HG03097 (cell line): ENCODE measurements around the gene LRIG1.
"Not testable (repeated sequence)": the region's sequence is repeated elsewhere in the genome, so short reads cannot be mapped to it uniquely, and the experiment has no call there.

Experiments used
- ATAC-seq: cut with Tn5 transposase; IDR thresholded peaks from one replicate; pipeline ENCODE4 v1.9.1; 2021; ENCODE audit not compliant: unreplicated experiment, low FRiP score

LRIG1 gene

GRCh38 chr3:66425576-66426114 lies 75.2 kb downstream of the LRIG1 start:
- no peak for ATAC-seq

GRCh38 chr3:66425032-66425431 lies 75.8 kb downstream of the LRIG1 start:
- ATAC-seq: no peak

- ATAC-seq: no peak
These were observed 77.0 kb downstream of the LRIG1 start for GRCh38 chr3:66423791-66424190.

GRCh38 chr3:66421893-66422292 lies 78.9 kb downstream of the LRIG1 start:
- ATAC-seq: not testable (repeated sequence)

- ATAC-seq: not testable (repeated sequence)
These were observed 79.7 kb downstream of the LRIG1 start for GRCh38 chr3:66421144-66421543.

GRCh38 chr3:66419036-66419435 lies 81.8 kb downstream of the LRIG1 start:
- ATAC-seq: no peak

GRCh38 chr3:66418475-66418931 lies 82.3 kb downstream of the LRIG1 start:
- no peak for ATAC-seq

- no peak for ATAC-seq
These were observed 84.1 kb downstream of the LRIG1 start for GRCh38 chr3:66416556-66417304.

GRCh38 chr3:66415867-66416428 lies 84.9 kb downstream of the LRIG1 start:
- ATAC-seq: no peak

GRCh38 chr3:66414846-66415245 lies 86.0 kb downstream of the LRIG1 start:
- no peak for ATAC-seq

GRCh38 chr3:66413151-66413751 lies 87.6 kb downstream of the LRIG1 start:
- no peak for ATAC-seq

GRCh38 chr3:66411961-66412887 lies 88.6 kb downstream of the LRIG1 start:
- no peak for ATAC-seq

- ATAC-seq: no peak
These were observed 89.3 kb downstream of the LRIG1 start for GRCh38 chr3:66411474-66411873.

- ATAC-seq: no peak
These were observed 89.8 kb downstream of the LRIG1 start for GRCh38 chr3:66410976-66411375.

- ATAC-seq: no peak
These were observed 90.8 kb downstream of the LRIG1 start for GRCh38 chr3:66409771-66410754.

- no peak for ATAC-seq
These were observed 93.1 kb downstream of the LRIG1 start for GRCh38 chr3:66407611-66408218.

GRCh38 chr3:66406831-66407610 lies 93.8 kb downstream of the LRIG1 start:
- no peak for ATAC-seq

GRCh38 chr3:66406163-66406562 lies 94.7 kb downstream of the LRIG1 start:
- no peak for ATAC-seq
